ENCODE data around the gene SOX30.

SOX30 gene

GRCh38 chr5:157659868-157660660 lies 7.8 kb upstream of the SOX30 start:
- Histone ChIP-seq H3K27me3 (ENCODE audit: insufficient read depth, low read length) (no peaks in the 10 kb centered on the region), H2AFZ (ENCODE audit: low read length, unreplicated experiment) (no peak overlapping the region), H3K4me3 (ENCODE audit: low read depth, low read length) (no peak overlapping the region), H3K27ac (ENCODE audit: low read depth, low read length) (no peak overlapping the region), H3K4me1 (ENCODE audit: control insufficient read depth, insufficient read depth, low read length, unreplicated experiment) (no peaks in the 10 kb centered on the region), H3K36me3 (ENCODE audit: insufficient read depth, low read length) (no peaks in the 10 kb centered on the region), H3K79me2 (ENCODE audit: control insufficient read depth, insufficient read depth, low read length, unreplicated experiment) (no peaks in the 10 kb centered on the region)

GRCh38 chr5:157658893-157659292 lies 6.7 kb upstream of the SOX30 start:
- Histone ChIP-seq H3K79me2 (ENCODE audit: control insufficient read depth, insufficient read depth, low read length, unreplicated experiment) (no peaks in the 10 kb centered on the region), H3K27ac (ENCODE audit: low read depth, low read length) (no peak overlapping the region), H3K27me3 (ENCODE audit: insufficient read depth, low read length) (no peaks in the 10 kb centered on the region), H2AFZ (ENCODE audit: low read length, unreplicated experiment) (no peak overlapping the region), H3K4me3 (ENCODE audit: low read depth, low read length) (no peak overlapping the region), H3K36me3 (ENCODE audit: insufficient read depth, low read length) (no peaks in the 10 kb centered on the region), H3K4me1 (ENCODE audit: control insufficient read depth, insufficient read depth, low read length, unreplicated experiment) (no peaks in the 10 kb centered on the region)

DNA sequence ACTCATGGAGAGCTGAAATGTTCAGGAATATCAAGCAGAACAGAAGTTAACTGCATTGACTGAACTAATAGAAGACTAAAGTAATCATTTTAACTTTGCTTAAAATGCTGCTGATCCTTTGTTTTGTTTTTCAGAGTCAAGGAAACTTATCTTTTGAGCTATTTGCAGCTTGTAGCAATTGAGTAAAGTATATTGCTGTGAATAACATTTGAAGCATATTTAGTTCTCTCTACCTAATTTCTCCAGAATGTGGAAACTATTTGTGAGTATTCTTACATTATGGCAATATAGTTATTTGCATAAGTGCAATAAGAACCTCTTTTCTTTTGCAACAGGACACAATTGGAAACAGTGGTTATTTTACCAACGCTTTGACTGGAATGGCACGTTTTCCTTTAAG lies 5.3 kb upstream of the SOX30 start:
- no peaks in the 10 kb centered on the region for H3K27me3 ChIP-seq (ENCODE audit: insufficient read depth, low read length)
- H3K36me3 ChIP-seq (ENCODE audit: insufficient read depth, low read length), result no peaks in the 10 kb centered on the region
- no peak overlapping the region for H3K27ac ChIP-seq (ENCODE audit: low read depth, low read length)
- no peak overlapping the region for H2AFZ ChIP-seq (ENCODE audit: low read length, unreplicated experiment)
- H3K4me1 ChIP-seq (ENCODE audit: control insufficient read depth, insufficient read depth, low read length, unreplicated experiment), result no peaks in the 10 kb centered on the region
- H3K79me2 ChIP-seq (ENCODE audit: control insufficient read depth, insufficient read depth, low read length, unreplicated experiment), result no peaks in the 10 kb centered on the region
- no peak overlapping the region for H3K4me3 ChIP-seq (ENCODE audit: low read depth, low read length)

DNA sequence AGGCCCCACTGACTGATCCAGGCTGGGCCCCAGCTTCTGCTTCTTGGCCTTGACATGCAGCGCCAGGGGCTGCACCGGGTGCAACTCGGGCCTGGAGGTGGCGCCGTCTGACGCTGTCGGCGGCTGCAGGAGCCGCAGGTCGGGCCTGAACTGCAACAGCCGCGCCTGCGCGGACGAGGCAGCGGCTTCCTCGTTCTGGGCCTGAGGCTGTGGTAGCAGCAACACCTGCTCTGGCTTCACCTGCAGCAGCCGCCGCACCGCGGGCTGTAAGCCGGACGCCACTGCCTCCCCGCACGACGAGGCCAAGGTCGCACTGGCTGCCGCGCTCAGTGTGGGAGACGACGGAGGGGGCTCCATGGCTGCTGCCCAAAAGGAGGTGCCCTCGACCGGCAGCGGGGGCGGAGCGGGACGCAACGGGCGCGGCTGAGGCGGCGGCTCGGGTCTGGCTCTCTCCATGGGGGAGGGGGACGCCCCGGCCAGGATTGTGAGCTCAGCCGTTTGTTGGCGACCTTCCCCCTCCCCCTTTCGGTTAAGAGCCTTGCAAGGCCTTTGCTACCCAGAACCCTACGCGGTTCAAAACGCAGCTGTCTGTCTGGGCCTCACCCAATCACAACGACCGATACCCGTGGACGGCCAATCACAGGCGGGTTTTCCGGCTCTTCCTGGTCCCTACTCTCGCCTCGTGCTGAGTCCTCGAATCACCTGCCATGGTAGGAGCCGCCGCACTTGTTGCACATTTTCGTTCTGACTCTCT lies 438 bp downstream of the SOX30 start:
- Histone ChIP-seq H3K4me3 (ENCODE audit: low read depth, low read length) (peak overlapping the region; percentile 60), H2AFZ (ENCODE audit: low read length, unreplicated experiment) (peak overlapping the region; percentile 43)

GRCh38 chr5:157650991-157651611 lies 1.1 kb downstream of the SOX30 start:
- no peaks in the 10 kb centered on the region for H3K79me2 ChIP-seq (ENCODE audit: control insufficient read depth, insufficient read depth, low read length, unreplicated experiment)
- H3K4me1 ChIP-seq (ENCODE audit: control insufficient read depth, insufficient read depth, low read length, unreplicated experiment), result peaks cover 4% of the 10 kb centered on the region
- peak overlapping the region; percentile 43 for H2AFZ ChIP-seq (ENCODE audit: low read length, unreplicated experiment)
- H3K36me3 ChIP-seq (ENCODE audit: insufficient read depth, low read length), result no peaks in the 10 kb centered on the region
- H3K27ac ChIP-seq (ENCODE audit: low read depth, low read length), result no peak overlapping the region
- no peak overlapping the region for H3K4me3 ChIP-seq (ENCODE audit: low read depth, low read length)
- H3K27me3 ChIP-seq (ENCODE audit: insufficient read depth, low read length), result no peaks in the 10 kb centered on the region

More for the DNA sequence above, 438 bp downstream of the SOX30 start:
- H3K36me3 ChIP-seq (ENCODE audit: insufficient read depth, low read length), result no peaks in the 10 kb centered on the region
- no peaks in the 10 kb centered on the region for H3K79me2 ChIP-seq (ENCODE audit: control insufficient read depth, insufficient read depth, low read length, unreplicated experiment)
- H3K4me1 ChIP-seq (ENCODE audit: control insufficient read depth, insufficient read depth, low read length, unreplicated experiment), result peaks cover 4% of the 10 kb centered on the region
- no peak overlapping the region for H3K27ac ChIP-seq (ENCODE audit: low read depth, low read length)
- H3K27me3 ChIP-seq (ENCODE audit: insufficient read depth, low read length), result no peaks in the 10 kb centered on the region

- Histone ChIP-seq H3K27me3 (ENCODE audit: insufficient read depth, low read length) (no peaks in the 10 kb centered on the region), H3K79me2 (ENCODE audit: control insufficient read depth, insufficient read depth, low read length, unreplicated experiment) (no peaks in the 10 kb centered on the region), H3K27ac (ENCODE audit: low read depth, low read length) (no peak overlapping the region), H3K4me3 (ENCODE audit: low read depth, low read length) (no peak overlapping the region), H2AFZ (ENCODE audit: low read length, unreplicated experiment) (no peak overlapping the region), H3K4me1 (ENCODE audit: control insufficient read depth, insufficient read depth, low read length, unreplicated experiment) (peaks cover 4% of the 10 kb centered on the region), H3K36me3 (ENCODE audit: insufficient read depth, low read length) (no peaks in the 10 kb centered on the region)
These were observed 3.1 kb downstream of the SOX30 start for GRCh38 chr5:157649101-157649500.

- Histone ChIP-seq H3K27me3 (ENCODE audit: insufficient read depth, low read length) (no peaks in the 10 kb centered on the region), H3K36me3 (ENCODE audit: insufficient read depth, low read length) (no peaks in the 10 kb centered on the region), H3K27ac (ENCODE audit: low read depth, low read length) (no peak overlapping the region), H3K4me3 (ENCODE audit: low read depth, low read length) (no peak overlapping the region), H3K79me2 (ENCODE audit: control insufficient read depth, insufficient read depth, low read length, unreplicated experiment) (no peaks in the 10 kb centered on the region), H2AFZ (ENCODE audit: low read length, unreplicated experiment) (no peak overlapping the region), H3K4me1 (ENCODE audit: control insufficient read depth, insufficient read depth, low read length, unreplicated experiment) (peaks cover 4% of the 10 kb centered on the region)
These were observed 3.8 kb downstream of the SOX30 start for GRCh38 chr5:157648275-157648990.

DNA sequence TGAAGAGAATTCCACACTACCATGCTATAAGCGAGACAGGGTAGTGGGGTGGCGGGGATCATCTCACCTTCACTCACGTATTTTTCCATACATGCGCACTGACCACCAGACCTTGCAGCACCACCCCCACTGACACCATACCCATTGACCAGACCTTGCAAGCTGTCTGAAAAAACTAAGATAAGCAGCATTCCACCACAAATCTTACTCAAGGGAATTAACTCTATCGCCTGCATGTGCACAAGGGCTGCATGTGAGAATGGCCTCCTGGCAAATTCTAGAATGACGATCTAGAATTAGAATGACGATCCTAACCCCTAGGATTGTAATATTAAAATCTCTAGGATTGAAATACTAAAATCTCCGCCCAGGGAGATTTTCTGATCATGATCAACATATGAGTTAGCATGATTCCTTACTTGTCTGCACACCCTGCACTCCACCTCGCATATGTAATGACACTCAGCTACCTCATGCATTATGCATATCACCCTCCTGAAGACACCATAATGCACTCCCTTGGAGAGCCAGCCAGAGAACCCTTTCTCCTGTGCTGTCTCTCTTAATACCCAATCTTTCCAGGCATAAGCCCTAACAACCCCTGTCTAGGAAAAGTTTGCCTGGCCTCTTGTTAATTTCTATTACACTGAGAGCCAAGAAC lies 11.7 kb downstream of the SOX30 start:
- Histone ChIP-seq H3K36me3 (ENCODE audit: insufficient read depth, low read length) (no peaks in the 10 kb centered on the region), H3K4me1 (ENCODE audit: control insufficient read depth, insufficient read depth, low read length, unreplicated experiment) (no peaks in the 10 kb centered on the region), H3K79me2 (ENCODE audit: control insufficient read depth, insufficient read depth, low read length, unreplicated experiment) (no peaks in the 10 kb centered on the region), H3K27me3 (ENCODE audit: insufficient read depth, low read length) (no peaks in the 10 kb centered on the region), H3K4me3 (ENCODE audit: low read depth, low read length) (no peak overlapping the region), H3K27ac (ENCODE audit: low read depth, low read length) (no peak overlapping the region), H2AFZ (ENCODE audit: low read length, unreplicated experiment) (no peak overlapping the region)

- Histone ChIP-seq H3K36me3 (ENCODE audit: insufficient read depth, low read length) (no peaks in the 10 kb centered on the region; the same call in 1 of the 2 replicates), H3K79me2 (ENCODE audit: control insufficient read depth, insufficient read depth, low read length, unreplicated experiment) (no peaks in the 10 kb centered on the region), H3K27ac (ENCODE audit: low read depth, low read length) (no peak overlapping the region), H3K4me3 (ENCODE audit: low read depth, low read length) (no peak overlapping the region), H3K27me3 (ENCODE audit: insufficient read depth, low read length) (no peaks in the 10 kb centered on the region), H3K4me1 (ENCODE audit: control insufficient read depth, insufficient read depth, low read length, unreplicated experiment) (no peaks in the 10 kb centered on the region), H2AFZ (ENCODE audit: low read length, unreplicated experiment) (no peak overlapping the region)
These were observed 21.9 kb downstream of the SOX30 start for GRCh38 chr5:157630341-157630740.

DNA sequence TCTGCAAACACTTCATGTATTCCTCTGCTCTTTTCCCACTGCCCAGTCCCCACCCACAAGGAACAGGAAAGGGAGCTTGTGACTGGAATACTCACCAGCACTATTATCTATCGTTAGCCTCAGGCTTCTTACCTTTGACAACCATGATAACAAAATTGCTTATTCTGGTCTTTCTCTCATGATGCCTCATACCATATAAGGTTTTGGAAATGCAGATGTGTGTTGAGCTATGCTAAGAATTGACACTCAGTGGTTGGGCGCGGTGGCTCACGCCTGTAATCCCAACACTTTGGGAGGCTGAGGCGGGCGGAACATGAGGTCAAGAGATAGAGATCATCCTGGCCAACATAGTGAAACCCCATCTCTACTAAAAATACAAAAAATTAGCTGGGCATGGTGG lies 25.4 kb downstream of the SOX30 start:
- Histone ChIP-seq H3K4me3 (ENCODE audit: low read depth, low read length) (no peak overlapping the region), H3K27me3 (ENCODE audit: insufficient read depth, low read length) (no peaks in the 10 kb centered on the region), H3K36me3 (ENCODE audit: insufficient read depth, low read length) (no peaks in the 10 kb centered on the region; the same call in 1 of the 2 replicates), H3K79me2 (ENCODE audit: control insufficient read depth, insufficient read depth, low read length, unreplicated experiment) (no peaks in the 10 kb centered on the region), H2AFZ (ENCODE audit: low read length, unreplicated experiment) (no peak overlapping the region), H3K4me1 (ENCODE audit: control insufficient read depth, insufficient read depth, low read length, unreplicated experiment) (no peaks in the 10 kb centered on the region), H3K27ac (ENCODE audit: low read depth, low read length) (no peak overlapping the region)
